GM12878 (cell line): ENCODE data around the gene PEAR1.

Source experiments
- BHLHE40 ChIP-seq, 2 experiments: fragments of 450-650 bp in 1 of 2; IDR thresholded peaks; 2 replicates each; pipeline ENCODE4 v1.6.1; 2011 to 2017; ENCODE audit warnings: low read depth in 2 of 2, borderline replicate concordance in 1 of 2, improper control_type of control experiment in 1 of 2, low read length in 1 of 2, mild to moderate bottlenecking in 1 of 2
- CHD2 ChIP-seq: IDR thresholded peaks from 2 replicates; pipeline ENCODE4 v1.6.1; 2011; ENCODE audit warnings: low read depth, low read length, improper control_type of control experiment, borderline replicate concordance
- MAX ChIP-seq: IDR thresholded peaks from 2 replicates; pipeline ENCODE4 v1.6.1; 2012; ENCODE audit warnings: low read depth, low read length, improper control_type of control experiment
- MXI1 ChIP-seq: fragments of 150-350 bp; IDR thresholded peaks from 2 replicates; pipeline ENCODE4 v1.6.1; 2011; ENCODE audit warnings: low read depth, mild to moderate bottlenecking, inconsistent platforms, low read length, improper control_type of control experiment
- NFYA ChIP-seq: IDR thresholded peaks from 2 replicates; pipeline ENCODE4 v1.6.1; 2011; ENCODE audit warnings: low read depth, mild to moderate bottlenecking, low read length, improper control_type of control experiment, borderline replicate concordance
- NKRF ChIP-seq: fragments of 450-650 bp; conservative IDR thresholded peaks from 2 replicates; pipeline ENCODE4 v1.6.1; 2017; ENCODE audit warnings: mild to moderate bottlenecking, moderate library complexity
- PBX3 ChIP-seq: IDR thresholded peaks from 2 replicates; pipeline ENCODE4 v1.6.1; 2011; ENCODE audit warnings: mild to moderate bottlenecking, low read depth, low read length, moderate library complexity; ENCODE audit not compliant: insufficient replicate concordance
- PML ChIP-seq: IDR thresholded peaks from 2 replicates; pipeline ENCODE4 v1.6.1; 2012; ENCODE audit warnings: low read length, inconsistent platforms
- POLR2A ChIP-seq: IDR thresholded peaks from 2 replicates; pipeline ENCODE4 v1.6.1; 2011; ENCODE audit warnings: low read depth, mild to moderate bottlenecking, low read length
- PRDM15 ChIP-seq: fragments of 450-650 bp; formaldehyde crosslinking; IDR thresholded peaks from 2 replicates; pipeline ENCODE4 v1.4.0; 2020; ENCODE audit warnings: mild to moderate bottlenecking, moderate library complexity
- REST ChIP-seq: IDR thresholded peaks from 2 replicates; pipeline ENCODE4 v1.6.1; 2012; ENCODE audit warnings: mild to moderate bottlenecking, low read depth, low read length
- SRF ChIP-seq, 2 experiments: IDR thresholded peaks; 2 replicates each; pipeline ENCODE4 v1.6.1; 2011; ENCODE audit warnings: low read depth in 2 of 2, low read length in 2 of 2, mild to moderate bottlenecking in 1 of 2, moderate library complexity in 1 of 2
- ZBED1 ChIP-seq: IDR thresholded peaks from 2 replicates; pipeline ENCODE4 v1.6.1; 2016; ENCODE audit warnings: borderline replicate concordance

- TF ChIP-seq MXI1, result no peak
- TF ChIP-seq NKRF, result no peak
- TF ChIP-seq BHLHE40 (IDR thresholded peaks at IDR 0.05; ENCODE audit: borderline replicate concordance in 1 of 2, low read depth in 2 of 2, low read length in 1 of 2), result no peak
- TF ChIP-seq ZBED1, result no peak
- TF ChIP-seq CHD2, result no peak
- no peak for TF ChIP-seq MAX
- no peak for TF ChIP-seq POLR2A
- no peak for TF ChIP-seq PRDM15 (CRISPR knock-in tag)
- no peak for TF ChIP-seq SRF (IDR thresholded peaks at IDR 0.05; ENCODE audit: low read depth in 2 of 2, low read length in 2 of 2)
- TF ChIP-seq REST, result no peak
- no peak for TF ChIP-seq NFYA
- TF ChIP-seq PML, result no peak
- no peak for TF ChIP-seq PBX3
Observed at GRCh38 chr1:156849151-156849496, 44.4 kb upstream of the PEAR1 start.
